Measurements from ENCODE around the gene CNGA1. TPM values are rescaled to one million over a fixed set of nuclear protein-coding genes. Genes with fewer than 3 reads are reported as not detected.
"Not testable (repeated sequence)": the region's sequence is repeated elsewhere in the genome, so short reads cannot be mapped to it uniquely, and the experiment has no call there.

Gene CNGA1
- total RNA-seq, 4 donors from 2014 or later, result 0.27 to 4.1 (median 0.55) TPM; not detected in 1

- no peak for TF ChIP-seq POLR2A (IDR thresholded peaks at IDR 0.05)
- peak; percentile 57 to 62 (median 60) for TF ChIP-seq CTCF (IDR thresholded peaks at IDR 0.05)
- no peak for DNase-seq
- Histone ChIP-seq H3K4me1 (peaks cover 0 to 3% of the 10 kb centered on the region in 2 donors), H3K27me3 (no peaks in the 10 kb centered on the region), H3K27ac (no peak overlapping the region), H3K36me3 (no peaks in the 10 kb centered on the region), H3K9me3 (no peaks in the 10 kb centered on the region), H3K4me3 (no peak overlapping the region)
- intact Hi-C loops (cut with DNase I; ENCODE audit: low total_unique reads), result no loop called here
Measured at GRCh38 chr4:47933840-47934239, 82.6 kb downstream of the CNGA1 start.

DNA sequence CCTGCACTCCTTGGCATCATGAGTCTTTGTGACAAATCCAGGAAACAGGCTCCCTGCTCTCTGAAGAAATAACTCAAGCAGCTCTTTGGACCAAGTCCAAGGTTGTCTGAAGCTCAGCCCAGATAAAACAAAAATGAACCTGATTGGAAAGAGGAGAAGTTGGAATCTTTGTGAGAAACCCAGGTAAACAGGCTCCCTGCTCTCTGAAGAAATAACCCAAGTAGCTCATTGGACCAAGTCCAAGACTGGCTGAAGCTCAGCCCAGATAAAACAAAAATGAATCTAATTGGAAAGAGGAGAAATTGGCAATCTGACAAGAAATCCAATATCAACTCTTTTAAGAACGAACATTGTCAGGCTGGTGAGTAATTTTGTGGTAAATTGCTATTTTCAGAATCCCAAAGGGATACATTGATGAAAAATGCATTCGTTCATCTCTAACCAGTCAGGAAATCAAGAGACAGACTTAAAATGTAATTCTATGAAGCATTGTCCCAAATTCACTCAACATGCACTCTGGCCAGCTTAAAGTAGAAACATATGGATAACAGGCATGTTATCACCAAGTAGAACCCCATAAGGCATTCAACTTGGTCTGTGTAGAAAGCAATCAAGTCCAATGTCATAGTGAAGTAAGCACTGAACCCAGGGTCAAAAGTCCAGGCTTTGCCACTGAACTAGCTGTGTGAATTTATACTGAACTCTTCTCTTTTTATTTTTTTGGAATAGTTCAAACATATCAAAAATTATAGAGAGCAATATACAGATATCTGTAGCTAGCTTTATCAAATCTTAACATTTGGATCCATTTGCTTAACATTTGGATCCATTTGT is 85.3 kb downstream of the CNGA1 start:
- Histone ChIP-seq H3K9me3 (no peaks in the 10 kb centered on the region), H3K4me1 (peaks cover 0 to 3% of the 10 kb centered on the region in 2 donors), H3K27ac (no peak overlapping the region), H3K27me3 (no peaks in the 10 kb centered on the region), H3K4me3 (no peak overlapping the region), H3K36me3 (no peaks in the 10 kb centered on the region)
- no peak for TF ChIP-seq POLR2A (IDR thresholded peaks at IDR 0.05)
- no peak for TF ChIP-seq CTCF (IDR thresholded peaks at IDR 0.05)
- intact Hi-C loops (cut with DNase I; ENCODE audit: low total_unique reads), result no loop called here
- no peak for DNase-seq

DNA sequence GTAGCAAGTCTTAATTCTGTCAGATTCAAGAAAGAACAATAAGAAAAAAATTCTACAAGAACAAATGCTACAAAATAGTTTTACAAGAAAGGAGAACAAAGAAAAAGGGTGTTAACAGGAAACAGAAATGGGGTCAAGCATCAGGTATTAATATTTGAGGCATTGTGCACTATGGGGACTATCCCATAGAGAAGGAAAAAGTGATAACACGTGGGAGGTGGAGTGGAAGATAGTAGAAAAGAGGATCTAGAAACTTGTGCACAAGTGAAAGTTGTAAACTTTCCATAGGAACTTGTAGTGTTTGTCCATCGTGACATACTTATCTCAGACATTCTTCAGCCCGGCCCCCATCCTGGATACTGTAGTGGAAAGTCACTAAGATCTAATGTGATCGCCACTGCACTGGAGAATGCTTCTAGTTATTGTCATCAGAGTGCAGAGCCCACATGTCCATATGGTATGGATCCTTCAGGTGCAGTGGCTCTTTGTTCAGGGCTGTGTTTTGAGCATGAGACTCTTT is 86.7 kb downstream of the CNGA1 start:
- H3K4me3 ChIP-seq, result no peak overlapping the region
- no peaks in the 10 kb centered on the region for H3K27me3 ChIP-seq
- intact Hi-C loops (cut with DNase I; ENCODE audit: low total_unique reads), result no loop called here
- no peak overlapping the region for H3K27ac ChIP-seq
- no peak for TF ChIP-seq CTCF (IDR thresholded peaks at IDR 0.05)
- TF ChIP-seq POLR2A (IDR thresholded peaks at IDR 0.05), result no peak
- peaks cover 0 to 3% of the 10 kb centered on the region in 2 donors for H3K4me1 ChIP-seq
- no peaks in the 10 kb centered on the region for H3K9me3 ChIP-seq
- H3K36me3 ChIP-seq, result no peaks in the 10 kb centered on the region
- DNase-seq, result no peak

DNA sequence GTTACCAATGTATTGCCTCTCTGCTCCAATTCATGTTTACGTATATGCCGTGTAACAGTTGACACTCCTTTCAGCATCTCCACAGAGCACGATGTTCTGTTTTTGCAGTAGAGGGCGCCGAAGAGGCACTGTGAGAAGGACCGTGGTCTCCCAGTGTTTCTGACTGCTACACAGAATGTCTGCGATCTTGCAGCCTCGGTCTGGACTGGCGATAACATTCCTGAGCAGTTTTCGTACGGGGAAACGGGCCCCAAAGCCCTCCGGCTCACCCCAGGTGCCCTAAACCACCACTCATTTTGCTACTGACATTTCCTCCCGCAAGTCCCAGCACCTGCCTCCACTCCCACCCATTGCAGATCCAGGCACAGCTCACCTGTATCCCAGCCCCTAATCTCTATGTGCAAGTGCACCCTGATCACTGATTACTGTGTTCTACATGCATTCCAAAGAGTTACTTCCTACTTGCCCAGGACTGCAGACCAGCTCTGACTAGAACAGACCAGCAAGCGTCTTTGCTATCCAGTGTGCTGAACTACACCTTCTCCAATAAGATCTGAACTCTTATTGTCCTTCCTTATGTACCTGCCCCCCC is 89.7 kb downstream of the CNGA1 start:
- H3K9me3 ChIP-seq, result no peaks in the 10 kb centered on the region
- no peak overlapping the region for H3K27ac ChIP-seq
- intact Hi-C loops (cut with DNase I; ENCODE audit: low total_unique reads), result no loop called here
- no peak overlapping the region for H3K4me3 ChIP-seq
- H3K27me3 ChIP-seq, result no peaks in the 10 kb centered on the region
- no peaks in the 10 kb centered on the region for H3K4me1 ChIP-seq
- peak; percentile 21 to 29 for DNase-seq
- TF ChIP-seq POLR2A (IDR thresholded peaks at IDR 0.05), result no peak
- TF ChIP-seq CTCF (IDR thresholded peaks at IDR 0.05), result peak; percentile 35 to 59 (median 48)
- H3K36me3 ChIP-seq, result no peaks in the 10 kb centered on the region

- intact Hi-C loops (cut with DNase I; ENCODE audit: low total_unique reads); H3K36me3 ChIP-seq; H3K4me3 ChIP-seq; H3K4me1 ChIP-seq; H3K27me3 ChIP-seq; H3K27ac ChIP-seq; DNase-seq; H3K9me3 ChIP-seq: not testable (repeated sequence)
Measured at GRCh38 chr4:47923261-47923608, 93.2 kb downstream of the CNGA1 start.

DNA sequence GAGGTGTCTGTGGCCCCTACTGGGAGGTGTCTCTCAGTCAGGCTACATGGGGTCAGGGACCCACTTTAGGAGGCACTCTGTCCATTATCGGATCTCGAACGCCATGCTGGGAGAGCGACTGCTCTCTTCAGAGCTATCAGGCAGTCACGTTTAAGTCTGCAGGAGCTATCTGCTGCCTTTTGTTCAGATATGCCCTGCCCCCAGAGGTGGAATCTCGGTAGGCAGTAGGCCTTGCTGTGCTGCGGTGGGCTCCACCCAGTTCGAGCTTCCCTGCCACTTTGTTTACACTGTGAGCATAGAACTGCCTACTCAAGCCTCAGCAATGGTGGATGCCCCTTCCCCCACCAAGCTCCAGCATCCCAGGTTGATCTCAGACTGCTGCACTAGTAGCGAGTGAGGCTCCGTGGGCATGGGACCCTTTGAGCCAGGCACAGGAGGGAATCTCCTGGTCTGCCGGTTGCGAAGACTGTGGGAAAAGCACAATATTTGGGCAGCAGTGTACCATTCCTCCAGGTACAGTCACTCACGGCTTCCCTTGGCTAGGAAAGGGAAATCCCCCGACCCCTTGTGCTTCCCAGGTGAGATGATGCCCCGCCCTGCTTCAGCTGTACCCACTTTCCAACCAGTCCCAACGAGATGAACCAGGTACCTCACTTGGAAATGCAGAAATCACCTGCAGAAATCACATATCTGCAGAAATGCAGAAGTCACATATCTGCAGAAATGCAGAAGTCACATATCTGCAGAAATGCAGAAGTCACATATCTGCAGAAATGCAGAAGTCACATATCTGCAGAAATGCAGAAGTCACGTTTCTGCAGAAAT is 93.8 kb downstream of the CNGA1 start:
- intact Hi-C loops (cut with DNase I; ENCODE audit: low total_unique reads); H3K4me3 ChIP-seq; H3K27me3 ChIP-seq; H3K36me3 ChIP-seq; DNase-seq; H3K27ac ChIP-seq; H3K9me3 ChIP-seq; H3K4me1 ChIP-seq: not testable (repeated sequence)

- intact Hi-C loops (cut with DNase I; ENCODE audit: low total_unique reads); H3K27ac ChIP-seq; H3K27me3 ChIP-seq; H3K36me3 ChIP-seq; H3K4me3 ChIP-seq; H3K9me3 ChIP-seq; DNase-seq; H3K4me1 ChIP-seq: not testable (repeated sequence)
Measured at GRCh38 chr4:47917163-47917562, 99.3 kb downstream of the CNGA1 start.

Measured in uterus (tissue), 4 donors.